Measurements from ENCODE around the gene GLI3. TPM values are rescaled to one million over a fixed set of nuclear protein-coding genes. Genes with fewer than 3 reads are reported as not detected.

The GLI3 gene
- total and polyA plus RNA-seq, 10 donors = 0.17 to 9.2 (median 1.8) TPM

GRCh38 chr7:42133321-42133720 is 103.7 kb downstream of the GLI3 start:
- peaks cover 0 to 2% (median 0%) of the 10 kb centered on the region in 6 donors for H3K4me1 ChIP-seq
- H3K27ac ChIP-seq = no peak overlapping the region
- no peak for TF ChIP-seq CTCF (IDR thresholded peaks at IDR 0.05 in 8 of 11, conservative IDR thresholded peaks at IDR 0.05 in 3 of 11)
- TF ChIP-seq POLR2A (IDR thresholded peaks at IDR 0.05) = no peak
- TF ChIP-seq POLR2AphosphoS5 (IDR thresholded peaks at IDR 0.05) = no peak
- no peak overlapping the region for H3K4me3 ChIP-seq
- H3K27me3 ChIP-seq (replicated peaks in 1 of 7) = no peaks in the 10 kb centered on the region
- 73 to 83% (median 82%) methylated on average over 3 of the region's 3 CpGs for WGBS, 5 donors
- no peak for DNase-seq
- intact Hi-C loops (cut with DNase I; ENCODE audit: low total_unique reads) = no loop called here
- H3K9me3 ChIP-seq = peaks cover 0 to 6% (median 0%) of the 10 kb centered on the region in 8 donors
- H3K36me3 ChIP-seq = no peaks in the 10 kb centered on the region

GRCh38 chr7:42128703-42129102 is 108.3 kb downstream of the GLI3 start:
- intact Hi-C loops (cut with DNase I; ENCODE audit: low total_unique reads) = no loop called here
- peaks cover 0 to 6% (median 0%) of the 10 kb centered on the region in 8 donors for H3K9me3 ChIP-seq
- no peak overlapping the region for H3K4me3 ChIP-seq
- TF ChIP-seq CTCF (IDR thresholded peaks at IDR 0.05 in 8 of 11, conservative IDR thresholded peaks at IDR 0.05 in 3 of 11) (no peak), POLR2AphosphoS5 (IDR thresholded peaks at IDR 0.05) (no peak), POLR2A (IDR thresholded peaks at IDR 0.05) (no peak)
- WGBS, 5 donors = 74 to 92% (median 85%) methylated on average over 2 of the region's 2 CpGs
- no peaks in the 10 kb centered on the region for H3K4me1 ChIP-seq
- H3K27ac ChIP-seq = no peak overlapping the region
- H3K27me3 ChIP-seq (replicated peaks in 1 of 7) = no peaks in the 10 kb centered on the region
- no peak for DNase-seq
- H3K36me3 ChIP-seq = no peaks in the 10 kb centered on the region

GRCh38 chr7:42127232-42127622 is 109.8 kb downstream of the GLI3 start:
- intact Hi-C loops (cut with DNase I; ENCODE audit: low total_unique reads) = no loop called here
- TF ChIP-seq POLR2AphosphoS5 (IDR thresholded peaks at IDR 0.05) (no peak), POLR2A (IDR thresholded peaks at IDR 0.05) (no peak), CTCF (IDR thresholded peaks at IDR 0.05 in 8 of 11, conservative IDR thresholded peaks at IDR 0.05 in 3 of 11) (no peak)
- DNase-seq = no peak
- Histone ChIP-seq H3K36me3 (no peaks in the 10 kb centered on the region), H3K9me3 (peaks cover 0 to 6% (median 0%) of the 10 kb centered on the region in 8 donors), H3K4me1 (no peaks in the 10 kb centered on the region), H3K4me3 (no peak overlapping the region), H3K27ac (no peak overlapping the region), H3K27me3 (replicated peaks in 1 of 7) (no peaks in the 10 kb centered on the region)

GRCh38 chr7:42126475-42127231 is 110.4 kb downstream of the GLI3 start:
- DNase-seq = no peak
- H3K36me3 ChIP-seq = no peaks in the 10 kb centered on the region
- 76 to 88% (median 83%) methylated on average over 6 of the region's 6 CpGs for WGBS, 5 donors
- peaks cover 0 to 6% (median 0%) of the 10 kb centered on the region in 8 donors for H3K9me3 ChIP-seq
- no peaks in the 10 kb centered on the region for H3K27me3 ChIP-seq (replicated peaks in 1 of 7)
- no peaks in the 10 kb centered on the region for H3K4me1 ChIP-seq
- H3K27ac ChIP-seq = no peak overlapping the region
- intact Hi-C loops (cut with DNase I; ENCODE audit: low total_unique reads) = no loop called here
- H3K4me3 ChIP-seq = no peak overlapping the region
- no peak for TF ChIP-seq POLR2A (IDR thresholded peaks at IDR 0.05)
- no peak for TF ChIP-seq CTCF (IDR thresholded peaks at IDR 0.05 in 8 of 11, conservative IDR thresholded peaks at IDR 0.05 in 3 of 11)
- no peak for TF ChIP-seq POLR2AphosphoS5 (IDR thresholded peaks at IDR 0.05)

All from spleen (tissue), 11 donors.